MM.1S (cell line): ENCODE results near the gene ZNF507.

Source experiments
- DNase-seq: peaks from one replicate; pipeline ENCODE4 v3.0.0-alpha.2; 2015
- H2AFZ ChIP-seq: fragments of 300-600 bp; sonication (generic); 2 replicates; pipeline ENCODE4 v1.6.0; 2016; ENCODE audit warnings: antibody characterized with exemption, low read length
- H3F3A ChIP-seq: fragments of 300-600 bp; sonication (generic); 2 replicates; pipeline ENCODE4 v1.6.1; 2016; ENCODE audit warnings: mild to moderate bottlenecking, antibody characterized with exemption, low read length, moderate library complexity, mixed read lengths; ENCODE audit not compliant: insufficient read depth
- H3K27ac ChIP-seq: fragments of 300-600 bp; sonication (generic); 2 replicates; pipeline ENCODE4 v1.5.1; 2016; ENCODE audit warnings: mild to moderate bottlenecking, low read length
- H3K27me3 ChIP-seq: fragments of 300-600 bp; sonication (generic); replicated peaks from 2 replicates; pipeline ENCODE4 v1.6.0; 2016; ENCODE audit warnings: low read length; ENCODE audit not compliant: insufficient read depth
- H3K36me3 ChIP-seq: fragments of 300-600 bp; sonication (generic); replicated peaks from 2 replicates; pipeline ENCODE4 v1.6.1; 2016; ENCODE audit warnings: mild to moderate bottlenecking, low read length, mixed read lengths; ENCODE audit not compliant: insufficient read depth
- H3K4me1 ChIP-seq: fragments of 300-600 bp; sonication (generic); 2 replicates; pipeline ENCODE4 v1.6.1; 2016; ENCODE audit warnings: low read length, mixed read lengths
- H3K4me2 ChIP-seq: fragments of 300-600 bp; sonication (generic); 2 replicates; pipeline ENCODE4 v1.6.0; 2016; ENCODE audit warnings: low read depth, low read length
- H3K4me3 ChIP-seq: fragments of 300-600 bp; sonication (generic); 2 replicates; pipeline ENCODE4 v1.5.1; 2016; ENCODE audit warnings: low read length, mixed read lengths
- H3K79me2 ChIP-seq: fragments of 300-600 bp; sonication (generic); 2 replicates; pipeline ENCODE4 v1.6.1; 2016; ENCODE audit warnings: mixed run types, low read length, mixed read lengths
- H3K9ac ChIP-seq: fragments of 300-600 bp; sonication (generic); 2 replicates; pipeline ENCODE4 v1.6.1; 2016; ENCODE audit warnings: low read length, mixed read lengths
- H3K9me2 ChIP-seq: fragments of 300-600 bp; sonication (generic); replicated peaks from 2 replicates; pipeline ENCODE4 v1.6.1; 2016; ENCODE audit warnings: mild to moderate bottlenecking, low read length, mixed read lengths; ENCODE audit not compliant: insufficient read depth
- H3K9me3 ChIP-seq: fragments of 300-600 bp; sonication (generic); replicated peaks from 2 replicates; pipeline ENCODE4 v1.6.1; 2016; ENCODE audit warnings: mild to moderate bottlenecking, low read length, mixed read lengths; ENCODE audit not compliant: insufficient read depth
- H4K20me1 ChIP-seq: fragments of 300-600 bp; sonication (generic); 2 replicates; pipeline ENCODE4 v1.6.1; 2016; ENCODE audit warnings: mild to moderate bottlenecking, low read length, moderate library complexity, mixed read lengths; ENCODE audit not compliant: insufficient read depth
- CTCF ChIP-seq: fragments of 300-600 bp; sonication (generic); IDR thresholded peaks from 2 replicates; pipeline ENCODE4 v1.5.1; 2016; ENCODE audit warnings: antibody characterized with exemption, low read length, mixed read lengths
- EZH2 ChIP-seq: fragments of 300-600 bp; sonication (generic); optimal IDR thresholded peaks from 2 replicates; pipeline ENCODE3; 2017; ENCODE audit warnings: low read depth, mild to moderate bottlenecking, antibody characterized with exemption, low read length, mixed read lengths
- EZH2phosphoT487 ChIP-seq: fragments of 300-600 bp; sonication (generic); IDR thresholded peaks from 2 replicates; pipeline ENCODE4 v1.6.1; 2018; ENCODE audit warnings: antibody characterized with exemption, low read length

The ZNF507 gene

DNA sequence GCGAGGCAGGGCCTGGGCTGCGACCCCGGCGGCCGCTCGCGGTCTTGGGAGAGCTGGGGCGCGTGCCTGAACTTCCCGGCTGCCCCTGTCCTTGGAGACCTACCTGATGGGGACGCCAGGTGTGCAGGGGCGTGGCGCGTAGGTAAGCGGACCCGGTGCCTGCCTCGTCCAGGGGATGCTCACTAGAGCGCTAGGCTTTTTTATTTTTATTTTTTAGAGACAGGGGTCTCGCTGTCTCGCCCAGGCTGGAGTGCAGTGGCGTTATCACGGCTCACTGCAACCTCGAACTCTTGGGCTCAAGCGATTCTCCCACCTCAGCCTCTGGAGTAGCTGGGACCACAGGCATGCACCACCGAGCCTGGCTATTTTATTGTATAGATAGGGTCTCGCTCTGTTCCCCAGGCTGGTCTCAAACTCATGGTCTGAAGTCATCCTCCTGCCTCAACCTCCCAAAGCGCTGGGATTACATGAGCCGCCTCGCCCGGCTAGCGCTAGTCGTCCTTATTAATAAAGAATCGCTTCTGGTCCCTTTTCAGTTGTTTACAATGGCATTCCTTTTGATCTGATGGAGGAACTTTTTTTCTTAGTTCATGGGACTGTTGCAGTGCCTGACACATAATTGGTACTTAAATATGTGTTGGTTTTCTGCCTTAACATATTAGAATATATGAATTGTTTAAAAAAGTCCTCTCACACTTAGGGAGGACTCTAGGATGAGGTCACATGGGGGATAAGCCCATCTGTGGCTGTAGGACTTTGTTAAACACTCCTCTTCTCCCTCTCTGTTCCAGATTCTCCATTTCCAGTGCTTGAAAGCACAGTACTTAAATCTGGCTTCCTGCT is 61.0 kb downstream of the ZNF507 start:
- Histone ChIP-seq H2AFZ (peak overlapping the region; percentile 83), H3K27ac (no peak overlapping the region), H3K36me3 (peaks cover 3% of the 10 kb centered on the region; the same call in 1 of the 2 replicates), H3K9ac (peak overlapping the region; percentile 59; the same call in 1 of the 2 replicates), H3K9me3 (no peaks in the 10 kb centered on the region), H3K4me2 (peak overlapping the region; percentile 73), H3F3A (no peaks in the 10 kb centered on the region), H4K20me1 (no peaks in the 10 kb centered on the region), H3K4me3 (peak overlapping the region; percentile 76), H3K27me3 (no peaks in the 10 kb centered on the region), H3K4me1 (peaks cover 4% of the 10 kb centered on the region; the same call in 1 of the 2 replicates), H3K9me2 (no peaks in the 10 kb centered on the region), H3K79me2 (peaks cover 16% of the 10 kb centered on the region)
- TF ChIP-seq EZH2phosphoT487: no peak
- no peak for TF ChIP-seq EZH2
- no peak for TF ChIP-seq CTCF
- no peak for DNase-seq

- peaks cover 3% of the 10 kb centered on the region; the same call in 1 of the 2 replicates for H3K36me3 ChIP-seq
- TF ChIP-seq EZH2phosphoT487: no peak
- TF ChIP-seq EZH2: no peak
- no peak for TF ChIP-seq CTCF
- no peak overlapping the region for H3K9ac ChIP-seq
- no peak overlapping the region for H3K27ac ChIP-seq
- no peak for DNase-seq
- H3K27me3 ChIP-seq: no peaks in the 10 kb centered on the region
- no peak overlapping the region for H2AFZ ChIP-seq
- peaks cover 4% of the 10 kb centered on the region; the same call in 1 of the 2 replicates for H3K4me1 ChIP-seq
- H3K79me2 ChIP-seq: peaks cover 16% of the 10 kb centered on the region
- no peaks in the 10 kb centered on the region for H4K20me1 ChIP-seq
- H3K9me3 ChIP-seq: no peaks in the 10 kb centered on the region
- no peaks in the 10 kb centered on the region for H3K9me2 ChIP-seq
- H3F3A ChIP-seq: no peaks in the 10 kb centered on the region
- no peak overlapping the region for H3K4me3 ChIP-seq
- H3K4me2 ChIP-seq: no peak overlapping the region
These were observed 61.9 kb downstream of the ZNF507 start for GRCh38 chr19:32407004-32407992.

DNA sequence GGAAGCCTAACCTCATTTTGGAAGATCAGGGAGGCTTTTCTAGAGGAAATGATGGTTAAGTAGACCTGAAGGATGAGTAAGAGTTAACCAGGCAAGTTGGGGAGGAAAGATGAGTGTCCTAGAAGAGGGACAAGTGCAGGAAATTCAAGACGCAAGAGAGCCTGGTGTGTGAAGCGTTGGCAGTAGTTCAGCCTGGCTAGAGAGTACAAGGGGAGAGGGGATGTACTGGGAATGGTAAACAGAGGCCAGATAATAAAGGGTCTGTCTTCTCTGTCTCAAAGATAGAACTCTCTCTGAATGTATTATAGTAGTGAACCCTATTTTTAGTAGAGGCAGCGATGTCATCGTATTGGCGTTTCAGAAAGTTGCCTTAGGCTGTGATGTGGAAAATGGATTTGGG is 69.8 kb downstream of the ZNF507 start:
- Histone ChIP-seq H3K27ac (no peak overlapping the region), H3F3A (no peaks in the 10 kb centered on the region), H3K9me3 (no peaks in the 10 kb centered on the region), H3K27me3 (no peaks in the 10 kb centered on the region), H3K9me2 (no peaks in the 10 kb centered on the region), H3K4me1 (no peaks in the 10 kb centered on the region), H4K20me1 (no peaks in the 10 kb centered on the region), H3K9ac (no peak overlapping the region), H3K4me3 (no peak overlapping the region), H3K79me2 (no peaks in the 10 kb centered on the region), H3K36me3 (0 out of 2 replicates have a peak, but pooled peaks cover 3% of the 10 kb centered on the region), H3K4me2 (no peak overlapping the region), H2AFZ (no peak overlapping the region)
- DNase-seq: no peak
- TF ChIP-seq EZH2 (no peak), CTCF (no peak), EZH2phosphoT487 (no peak)
